Spleen (tissue), 11 donors: ENCODE measurements around the gene C9. TPM values are rescaled to one million over a fixed set of nuclear protein-coding genes. Genes with fewer than 3 reads are reported as not detected.
"Not testable (repeated sequence)": the region's sequence is repeated elsewhere in the genome, so short reads cannot be mapped to it uniquely, and the experiment has no call there.

Source experiments
- DNase-seq: peaks from one replicate; pipeline ENCODE4 v3.0.0-alpha.2; 2020
- H3K27ac ChIP-seq, 8 donors: fragments of 200-600 bp; sonication (generic) in 7 of 8; 1 replicate in 4 of 8; 2 replicates in 4 of 8; pipeline versions ENCODE4 v1.5.0 to v1.8.0; 2016 to 2021; ENCODE audit warnings: inconsistent platforms in 4 of 8, mild to moderate bottlenecking in 4 of 8, moderate library complexity in 1 of 8
- H3K27me3 ChIP-seq, 7 donors: fragments of 200-600 bp; sonication (generic) in 6 of 7; replicated peaks in 1 of 7; 1 replicate in 4 of 7; 2 replicates in 3 of 7; pipeline versions ENCODE4 v1.5.0 to v1.8.0; 2016 to 2021; ENCODE audit warnings: inconsistent platforms in 3 of 7, mild to moderate bottlenecking in 1 of 7
- H3K36me3 ChIP-seq, 6 donors: fragments of 200-600 bp; sonication (generic) in 5 of 6; 1 replicate in 4 of 6; 2 replicates in 2 of 6; pipeline versions ENCODE4 v1.5.0 to v1.8.0; 2016 to 2021; ENCODE audit warnings: inconsistent platforms in 2 of 6
- H3K4me1 ChIP-seq, 6 donors: fragments of 200-600 bp; sonication (generic) in 5 of 6; 1 replicate in 3 of 6; 2 replicates in 3 of 6; pipeline versions ENCODE4 v1.5.0 to v1.8.0; 2016 to 2021; ENCODE audit warnings: inconsistent platforms in 3 of 6
- H3K4me3 ChIP-seq, 8 donors: fragments of 200-600 bp; sonication (generic) in 7 of 8; 1 replicate in 4 of 8; 2 replicates in 4 of 8; pipeline versions ENCODE4 v1.5.0 to v1.8.0; 2016 to 2021; ENCODE audit warnings: inconsistent platforms in 4 of 8, mild to moderate bottlenecking in 4 of 8, moderate library complexity in 2 of 8
- H3K9me3 ChIP-seq, 8 donors: fragments of 200-600 bp; sonication (generic) in 7 of 8; 1 replicate in 4 of 8; 2 replicates in 4 of 8; pipeline versions ENCODE4 v1.5.0 to v1.8.0; 2016 to 2021; ENCODE audit warnings: inconsistent platforms in 4 of 8
- CTCF ChIP-seq, 11 experiments: fragments of 200-600 bp in 7 of 11; fragments of 450-650 bp in 4 of 11; sonication (generic) in 4 of 11; IDR thresholded peaks in 8 of 11; conservative IDR thresholded peaks in 3 of 11; 1 replicate in 7 of 11; 2 replicates in 4 of 11; pipeline versions ENCODE4 v1.4.0 to v1.8.0; 2016 to 2021; ENCODE audit warnings: antibody characterized with exemption in 11 of 11, inconsistent platforms in 4 of 11, mild to moderate bottlenecking in 1 of 11
- POLR2A ChIP-seq, 3 donors: fragments of 450-650 bp; IDR thresholded peaks; one replicate each; pipeline ENCODE4 v1.5.1; 2017; ENCODE audit warnings: antibody characterized with exemption in 3 of 3, mild to moderate bottlenecking in 1 of 3
- POLR2AphosphoS5 ChIP-seq, 3 donors: sonication (generic); formaldehyde crosslinking; IDR thresholded peaks; one replicate each; pipeline ENCODE4 v1.5.1; 2017; ENCODE audit warnings: antibody characterized with exemption in 3 of 3
- WGBS, 5 donors: extraction: QIAGEN DNeasy Blood & Tissue Kit in 3 of 5; methylation state at CpG; one replicate each; pipeline versions ENCODE4 v1.1.5 to v1.1.7; 2013 to 2018; 5-methylcytosine and 5-hydroxymethylcytosine counted together
- intact Hi-C: fragments of 100-400 bp; cut with DNase I; formaldehyde crosslinking; loops from one replicate; pipeline ENCODE4 v1.15.0; 2023; ENCODE audit warnings: low total_unique reads
- polyA plus RNA-seq, 3 donors: library from polyadenylated mRNA; stranded (reverse); fragments of 200-250 nt; gene quantifications; one replicate each; pipeline ENCODE4 v1.2.1, GENCODE V29; 2013
- total RNA-seq, 7 donors: library from RNA; depleted of rRNA in 3 of 7; stranded (reverse); fragments of >200 nt in 3 of 7; fragmentation: NEBNext Ultra II Directional in 4 of 7; extraction: Animal tissue kit (Norgen Biotek cat#: 25700) in 4 of 7; gene quantifications; one replicate each; pipeline versions ENCODE4 v1.1.0 to v1.2.1, GENCODE V29; 2016 to 2021
- donor health status: healthy with polysubstance abuse.
- donor health status: DM: no; HTN: no; CAD: no; lungs with moderate emphysema.
- donor health status: DM: no; HTN: no; CAD: no.
- donor health status: Bipolar disorder and iron deficiency.
- donor health status: healthy.
- donor health status: DM: no; HTN: no; CAD: no.
- donor health status: DM: yes; HTN: yes; CAD: no.

C9 gene
- total and polyA plus RNA-seq, 10 donors, result 0.55 TPM; not detected in 9

- no peaks in the 10 kb centered on the region for H3K36me3 ChIP-seq
- peaks cover 15 to 60% (median 52%) of the 10 kb centered on the region in 6 donors for H3K4me1 ChIP-seq
- no peak for TF ChIP-seq CTCF (IDR thresholded peaks at IDR 0.05 in 8 of 11, conservative IDR thresholded peaks at IDR 0.05 in 3 of 11)
- no peak for TF ChIP-seq POLR2AphosphoS5 (IDR thresholded peaks at IDR 0.05)
- no peaks in the 10 kb centered on the region for H3K9me3 ChIP-seq
- H3K27me3 ChIP-seq, result no peaks in the 10 kb centered on the region
- 5 to 19% (median 8%) methylated on average over 2 of the region's 2 CpGs for WGBS, 5 donors
- intact Hi-C loops, result no loop called here
- peak overlapping the region in 5 of 8 donors; percentile 17 to 57 (median 25) for H3K4me3 ChIP-seq
- DNase-seq, result no peak
- H3K27ac ChIP-seq, result peak overlapping the region; percentile 70 to 93 (median 86)
Observed at GRCh38 chr5:39274398-39275085, 89.8 kb downstream of the C9 start.

- H3K27ac ChIP-seq, result peak overlapping the region; percentile 70 to 93 (median 86)
- H3K9me3 ChIP-seq, result no peaks in the 10 kb centered on the region
- no peaks in the 10 kb centered on the region for H3K27me3 ChIP-seq
- peak overlapping the region in 5 of 8 donors; percentile 17 to 57 (median 25) for H3K4me3 ChIP-seq
- intact Hi-C loops, result no loop called here
- H3K4me1 ChIP-seq, result peaks cover 15 to 71% (median 56%) of the 10 kb centered on the region in 6 donors
- no peaks in the 10 kb centered on the region for H3K36me3 ChIP-seq
- TF ChIP-seq POLR2AphosphoS5 (IDR thresholded peaks at IDR 0.05), result no peak
- DNase-seq, result no peak
- 56 to 74% (median 60%) methylated on average over 2 of the region's 2 CpGs for WGBS, 5 donors
Observed at GRCh38 chr5:39273314-39273954, 90.9 kb downstream of the C9 start.

- H3K4me3 ChIP-seq, result peak overlapping the region in 4 of 8 donors; percentile 17 to 57 (median 28)
- TF ChIP-seq POLR2AphosphoS5 (IDR thresholded peaks at IDR 0.05), result peak in 1 of 3 donors; percentile 6
- peak overlapping the region in 7 of 8 donors; percentile 84 to 93 (median 86) for H3K27ac ChIP-seq
- intact Hi-C loops, DNase-seq, H3K27me3 ChIP-seq, H3K36me3 ChIP-seq, H3K9me3 ChIP-seq: not testable (repeated sequence)
- H3K4me1 ChIP-seq, result peaks cover 15 to 77% (median 57%) of the 10 kb centered on the region in 6 donors
- 53 to 81% (median 65%) methylated on average over 12 to 14 of the region's 14 CpGs for WGBS, 5 donors
Observed at GRCh38 chr5:39272869-39273231, 91.4 kb downstream of the C9 start.

DNA sequence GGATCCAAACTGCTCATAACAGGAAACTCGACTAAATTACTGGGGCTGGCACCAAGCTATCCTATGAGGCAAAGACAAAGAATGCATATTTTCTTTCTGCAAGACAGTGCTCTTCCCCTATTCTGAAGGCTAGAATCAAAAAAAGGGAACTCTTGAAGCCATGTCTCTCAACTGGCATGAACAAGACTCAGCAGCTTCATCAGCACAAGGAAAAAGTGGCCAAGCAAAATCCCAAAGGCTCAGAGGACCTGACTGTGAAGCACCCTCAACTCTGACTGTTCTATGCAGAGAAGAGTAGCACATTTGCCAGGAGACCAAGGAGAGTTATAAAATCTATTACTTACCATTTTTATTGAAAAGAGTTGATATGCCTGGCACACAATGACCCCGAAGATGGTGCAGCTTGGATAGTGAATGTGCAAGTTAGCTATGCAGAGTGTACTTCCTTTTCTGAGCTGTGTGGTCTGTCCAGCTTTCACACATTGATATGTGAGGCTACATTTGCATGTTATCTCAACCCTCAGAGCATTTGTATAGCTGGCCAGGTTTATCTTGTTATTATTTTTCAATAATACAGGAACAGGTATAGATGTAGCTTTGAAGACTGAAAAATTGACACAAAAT is 94.0 kb downstream of the C9 start:
- H3K27me3 ChIP-seq, result no peaks in the 10 kb centered on the region
- no peak for DNase-seq
- no peaks in the 10 kb centered on the region for H3K36me3 ChIP-seq
- WGBS, 5 donors, result 28 to 62% (median 43%) methylated on average over 2 of the region's 2 CpGs
- no peaks in the 10 kb centered on the region for H3K9me3 ChIP-seq
- peaks cover 14 to 96% (median 68%) of the 10 kb centered on the region in 6 donors for H3K4me1 ChIP-seq
- intact Hi-C loops, result no loop called here
- TF ChIP-seq CTCF (IDR thresholded peaks at IDR 0.05 in 8 of 11, conservative IDR thresholded peaks at IDR 0.05 in 3 of 11), result no peak
- peak in 1 of 3 donors; percentile 21 for TF ChIP-seq POLR2AphosphoS5 (IDR thresholded peaks at IDR 0.05)
- TF ChIP-seq POLR2A (IDR thresholded peaks at IDR 0.05), result no peak
- peak overlapping the region in 6 of 8 donors; percentile 13 to 61 (median 24) for H3K4me3 ChIP-seq
- H3K27ac ChIP-seq, result peak overlapping the region in 7 of 8 donors; percentile 78 to 93 (median 84)

DNA sequence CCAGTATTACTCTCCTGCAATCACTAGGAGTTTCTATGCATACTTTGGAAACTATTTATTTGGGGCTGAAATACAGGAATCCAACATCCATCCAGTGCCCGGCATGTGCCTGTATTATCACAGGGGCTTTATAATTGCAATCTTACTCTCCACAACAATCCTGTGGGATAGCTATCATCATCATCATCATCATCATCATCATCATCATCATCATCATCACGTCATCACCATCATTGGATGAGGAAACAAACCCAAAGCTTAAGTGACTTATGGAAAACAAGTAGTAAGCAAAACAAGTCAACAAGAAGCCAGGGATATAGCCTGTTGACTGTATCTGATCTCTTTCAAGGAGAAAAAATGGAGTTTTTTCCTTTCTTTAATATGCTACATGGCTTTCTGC is 97.1 kb downstream of the C9 start:
- Histone ChIP-seq H3K27me3 (no peaks in the 10 kb centered on the region), H3K4me1 (peaks cover 0 to 98% (median 55%) of the 10 kb centered on the region in 6 donors), H3K9me3 (no peaks in the 10 kb centered on the region), H3K36me3 (no peaks in the 10 kb centered on the region), H3K27ac (peak overlapping the region in 5 of 8 donors; percentile 9 to 93 (median 45)), H3K4me3 (no peak overlapping the region)
- no peak for DNase-seq
- TF ChIP-seq POLR2A (IDR thresholded peaks at IDR 0.05), result no peak
- no peak for TF ChIP-seq POLR2AphosphoS5 (IDR thresholded peaks at IDR 0.05)
- TF ChIP-seq CTCF (IDR thresholded peaks at IDR 0.05 in 8 of 11, conservative IDR thresholded peaks at IDR 0.05 in 3 of 11), result no peak
- 84 to 92% (median 88%) methylated on average over 2 of the region's 2 CpGs for WGBS, 5 donors
- intact Hi-C loops, result no loop called here
